ENCODE data around the gene CD2BP2.
A peak's percentile ranks its signal among the peaks of the same experiment; 100 is the strongest.

Gene CD2BP2

GRCh38 chr16:30378236-30379157, 23.4 kb upstream of the CD2BP2 start:
- peak; percentile 95 for DNase-seq

GRCh38 chr16:30377812-30378235, 22.7 kb upstream of the CD2BP2 start:
- peak; percentile 88 for DNase-seq

GRCh38 chr16:30377050-30377811, 22.1 kb upstream of the CD2BP2 start:
- no peak for DNase-seq

GRCh38 chr16:30376461-30376902, 21.4 kb upstream of the CD2BP2 start:
- no peak for DNase-seq

- no peak for DNase-seq
Observed at GRCh38 chr16:30375864-30376263, 20.8 kb upstream of the CD2BP2 start.

- DNase-seq = no peak
Observed at GRCh38 chr16:30374538-30374937, 19.4 kb upstream of the CD2BP2 start, which contains the start of gene MYL11. TSS of gene MYL11 (plus strand) at chr16:30374802. CDS start at chr16:30374858, 56 bp downstream.

GRCh38 chr16:30372725-30373124, 17.6 kb upstream of the CD2BP2 start:
- no peak for DNase-seq

GRCh38 chr16:30372038-30372712, 17.1 kb upstream of the CD2BP2 start:
- no peak for DNase-seq

GRCh38 chr16:30371248-30371816, 16.2 kb upstream of the CD2BP2 start:
- DNase-seq = no peak

GRCh38 chr16:30370456-30371247, 15.5 kb upstream of the CD2BP2 start, which contains the start of gene TBC1D10B:
TSS of gene TBC1D10B (minus strand) at chr16:30370494. CDS start at chr16:30370183, 311 bp downstream.
- peak; percentile 99 for DNase-seq

- no peak for DNase-seq
Observed at GRCh38 chr16:30369938-30370455, 14.9 kb upstream of the CD2BP2 start.

GRCh38 chr16:30369091-30369937, 14.2 kb upstream of the CD2BP2 start:
- no peak for DNase-seq

GRCh38 chr16:30368792-30369090, 13.6 kb upstream of the CD2BP2 start:
- DNase-seq = no peak

GRCh38 chr16:30368122-30368791, 13.1 kb upstream of the CD2BP2 start:
- no peak for DNase-seq

- DNase-seq = no peak
Observed at GRCh38 chr16:30367349-30368009, 12.4 kb upstream of the CD2BP2 start.

GRCh38 chr16:30366511-30366910, 11.4 kb upstream of the CD2BP2 start:
- DNase-seq = no peak

GRCh38 chr16:30365200-30365599, 10.1 kb upstream of the CD2BP2 start:
- no peak for DNase-seq

- no peak for DNase-seq
Observed at GRCh38 chr16:30361180-30361579, 6.1 kb upstream of the CD2BP2 start.

GRCh38 chr16:30359871-30360170, 4.7 kb upstream of the CD2BP2 start:
- no peak for DNase-seq

Measured in NCI-H2029 (cell line).